Measurements from ENCODE around the gene XYLB.

- TF ChIP-seq CTCF (IDR thresholded peaks at IDR 0.05; ENCODE audit: low read length) = no peak
- no peak for TF ChIP-seq EZH2 (optimal IDR thresholded peaks at IDR 0.05; ENCODE audit: low read depth, low read length)
- no peak for TF ChIP-seq EZH2phosphoT487 (IDR thresholded peaks at IDR 0.05; ENCODE audit: low read length)
These were observed 35.1 kb upstream of the XYLB start for GRCh38 chr3:38311476-38311875.
